Tibial nerve (tissue), 4 donors: ENCODE measurements around the gene SLC35F3. TPM values are rescaled to one million over a fixed set of nuclear protein-coding genes. Genes with fewer than 3 reads are reported as not detected.

ENCODE experiments used
- DNase-seq, 2 donors: peaks; one replicate each; pipeline ENCODE4 v3.0.0-alpha.2; 2019; ENCODE audit warnings: low spot score in 2 of 2
- H3K27ac ChIP-seq, 4 donors: fragments of 200-600 bp; sonication (generic) in 3 of 4; one replicate each; pipeline ENCODE4 v1.5.1; 2017 to 2019; ENCODE audit warnings: mild to moderate bottlenecking in 1 of 4
- H3K27me3 ChIP-seq, 2 donors: fragments of 200-600 bp; sonication (generic) in 1 of 2; one replicate each; pipeline versions ENCODE4 v1.5.1 to v1.6.0; 2017 to 2019
- H3K36me3 ChIP-seq, 3 donors: fragments of 200-600 bp; sonication (generic); one replicate each; pipeline ENCODE4 v1.5.1; 2018 to 2019
- H3K4me1 ChIP-seq, 4 donors: fragments of 200-600 bp; sonication (generic) in 3 of 4; one replicate each; pipeline ENCODE4 v1.5.1; 2017 to 2019
- H3K4me3 ChIP-seq, 4 donors: fragments of 200-600 bp; sonication (generic) in 3 of 4; one replicate each; pipeline ENCODE4 v1.5.1; 2017 to 2019; ENCODE audit warnings: mild to moderate bottlenecking in 1 of 4, moderate library complexity in 1 of 4
- H3K9me3 ChIP-seq, 4 donors: fragments of 200-600 bp; sonication (generic) in 3 of 4; one replicate each; pipeline ENCODE4 v1.5.1; 2017 to 2019
- EP300 ChIP-seq, 2 donors: sonication (generic); formaldehyde crosslinking; IDR thresholded peaks; one replicate each; pipeline ENCODE4 v1.6.1; 2017; ENCODE audit warnings: antibody characterized with exemption in 2 of 2, mild to moderate bottlenecking in 1 of 2
- POLR2A ChIP-seq, 2 donors: fragments of 450-650 bp; IDR thresholded peaks; one replicate each; pipeline ENCODE4 v1.6.1; 2017; ENCODE audit warnings: antibody characterized with exemption in 2 of 2, mild to moderate bottlenecking in 2 of 2, moderate library complexity in 2 of 2
- WGBS, 2 donors: methylation state at CpG; one replicate each; pipeline ENCODE4 v1.1.5; 2018; 5-methylcytosine and 5-hydroxymethylcytosine counted together
- total RNA-seq, 4 donors: library from RNA; depleted of rRNA; stranded (reverse); fragments of >200 nt; gene quantifications; one replicate each; pipeline ENCODE4 v1.1.0, GENCODE V29; 2016
- TF ChIP-seq, protein P1 (sequence below), 5 experiments: fragments of 200-600 bp in 3 of 5; fragments of 450-650 bp in 2 of 5; sonication (generic) in 3 of 5; IDR thresholded peaks; one replicate each; pipeline ENCODE4 v1.5.1; 2016 to 2019; ENCODE audit warnings: antibody characterized with exemption in 5 of 5, mild to moderate bottlenecking in 3 of 5, moderate library complexity in 2 of 5

SLC35F3 gene
- total RNA-seq, 4 donors from 2014 or later: 0.90 TPM; not detected in 3

GRCh38 chr1:233909195-233909594 lies 4.7 kb downstream of the SLC35F3 start:
- Histone ChIP-seq H3K36me3 (no peaks in the 10 kb centered on the region), H3K27ac (no peak overlapping the region), H3K4me1 (peaks cover 0 to 10% (median 0%) of the 10 kb centered on the region in 4 donors), H3K9me3 (peaks cover 0 to 8% (median 0%) of the 10 kb centered on the region in 4 donors), H3K4me3 (no peak overlapping the region), H3K27me3 (peaks cover 0 to 16% of the 10 kb centered on the region in 2 donors)
- no peak for TF ChIP-seq POLR2A (IDR thresholded peaks at IDR 0.05)
- TF ChIP-seq, protein P1, sequence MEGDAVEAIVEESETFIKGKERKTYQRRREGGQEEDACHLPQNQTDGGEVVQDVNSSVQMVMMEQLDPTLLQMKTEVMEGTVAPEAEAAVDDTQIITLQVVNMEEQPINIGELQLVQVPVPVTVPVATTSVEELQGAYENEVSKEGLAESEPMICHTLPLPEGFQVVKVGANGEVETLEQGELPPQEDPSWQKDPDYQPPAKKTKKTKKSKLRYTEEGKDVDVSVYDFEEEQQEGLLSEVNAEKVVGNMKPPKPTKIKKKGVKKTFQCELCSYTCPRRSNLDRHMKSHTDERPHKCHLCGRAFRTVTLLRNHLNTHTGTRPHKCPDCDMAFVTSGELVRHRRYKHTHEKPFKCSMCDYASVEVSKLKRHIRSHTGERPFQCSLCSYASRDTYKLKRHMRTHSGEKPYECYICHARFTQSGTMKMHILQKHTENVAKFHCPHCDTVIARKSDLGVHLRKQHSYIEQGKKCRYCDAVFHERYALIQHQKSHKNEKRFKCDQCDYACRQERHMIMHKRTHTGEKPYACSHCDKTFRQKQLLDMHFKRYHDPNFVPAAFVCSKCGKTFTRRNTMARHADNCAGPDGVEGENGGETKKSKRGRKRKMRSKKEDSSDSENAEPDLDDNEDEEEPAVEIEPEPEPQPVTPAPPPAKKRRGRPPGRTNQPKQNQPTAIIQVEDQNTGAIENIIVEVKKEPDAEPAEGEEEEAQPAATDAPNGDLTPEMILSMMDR (IDR thresholded peaks at IDR 0.05): no peak
- TF ChIP-seq EP300 (IDR thresholded peaks at IDR 0.05): no peak
- no peak for DNase-seq
- WGBS, 2 donors: 52 to 64% methylated on average over 1 of the region's 1 CpG

DNA sequence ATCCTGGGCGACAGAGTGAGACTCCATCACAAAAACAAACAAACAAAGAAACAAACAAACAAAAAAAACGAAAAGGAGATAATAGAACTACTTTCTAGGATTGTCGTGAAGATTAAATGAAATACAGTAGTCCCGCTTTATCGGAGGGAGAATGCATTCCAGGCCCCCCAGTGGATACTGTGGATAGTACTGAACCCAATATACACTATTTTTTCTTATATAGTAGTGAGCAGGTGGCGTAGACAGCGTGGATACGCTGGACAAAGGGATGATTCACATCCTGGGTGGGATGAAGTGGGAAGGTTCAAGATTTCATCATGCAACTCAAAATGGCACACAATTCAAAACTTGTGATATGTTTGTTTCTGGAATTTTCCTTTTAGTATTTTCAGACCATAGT lies 8.0 kb downstream of the SLC35F3 start:
- 79 to 84% methylated on average over 8 of the region's 8 CpGs for WGBS, 2 donors
- no peak for TF ChIP-seq POLR2A (IDR thresholded peaks at IDR 0.05)
- no peak for TF ChIP-seq EP300 (IDR thresholded peaks at IDR 0.05)
- TF ChIP-seq, protein P1 (IDR thresholded peaks at IDR 0.05): no peak
- no peak for DNase-seq
- Histone ChIP-seq H3K36me3 (no peaks in the 10 kb centered on the region), H3K4me3 (no peak overlapping the region), H3K27ac (no peak overlapping the region), H3K9me3 (no peaks in the 10 kb centered on the region), H3K27me3 (no peaks in the 10 kb centered on the region), H3K4me1 (no peaks in the 10 kb centered on the region)

- DNase-seq: no peak
- Histone ChIP-seq H3K27me3 (no peaks in the 10 kb centered on the region), H3K4me3 (no peak overlapping the region), H3K9me3 (no peaks in the 10 kb centered on the region), H3K27ac (no peak overlapping the region), H3K36me3 (no peaks in the 10 kb centered on the region), H3K4me1 (no peaks in the 10 kb centered on the region)
- 56 to 71% methylated on average over 4 of the region's 4 CpGs for WGBS, 2 donors
- TF ChIP-seq EP300 (IDR thresholded peaks at IDR 0.05) (no peak), POLR2A (IDR thresholded peaks at IDR 0.05) (no peak)
- TF ChIP-seq, protein P1 (IDR thresholded peaks at IDR 0.05): no peak
These were observed 8.4 kb downstream of the SLC35F3 start for GRCh38 chr1:233912909-233913308.

- Histone ChIP-seq H3K27ac (no peak overlapping the region), H3K36me3 (no peaks in the 10 kb centered on the region)
- WGBS, 2 donors: 37 to 42% methylated on average over 5 of the region's 5 CpGs
These were observed 12.2 kb downstream of the SLC35F3 start for GRCh38 chr1:233916706-233917105.

DNA sequence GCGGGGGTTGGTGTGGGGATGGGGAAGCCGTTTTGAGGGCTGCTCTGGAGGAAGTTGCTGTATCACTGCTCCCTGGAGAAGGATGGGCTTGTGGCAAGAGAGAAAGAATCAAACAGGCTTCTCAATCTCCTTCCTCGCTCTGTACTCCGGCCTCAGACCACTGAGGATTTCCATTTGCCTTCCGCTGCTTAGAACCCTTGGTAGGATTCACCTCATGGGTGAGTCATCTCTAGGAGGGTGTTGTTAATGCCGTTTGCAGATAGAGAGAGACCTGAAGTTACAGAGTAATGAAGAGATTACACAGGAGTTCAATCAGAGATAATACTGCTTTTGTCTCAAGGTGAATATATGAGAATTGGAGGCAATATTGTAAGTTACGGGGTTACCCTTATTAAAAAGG lies 15.3 kb downstream of the SLC35F3 start:
- DNase-seq: no peak
- Histone ChIP-seq H3K36me3 (no peaks in the 10 kb centered on the region), H3K4me1 (no peaks in the 10 kb centered on the region), H3K27ac (no peak overlapping the region), H3K9me3 (peaks cover 0 to 16% (median 0%) of the 10 kb centered on the region in 4 donors), H3K4me3 (no peak overlapping the region), H3K27me3 (no peaks in the 10 kb centered on the region)
- 68 to 75% methylated on average over 7 of the region's 7 CpGs for WGBS, 2 donors
- TF ChIP-seq, protein P1 (IDR thresholded peaks at IDR 0.05): no peak
- TF ChIP-seq POLR2A (IDR thresholded peaks at IDR 0.05): no peak
- TF ChIP-seq EP300 (IDR thresholded peaks at IDR 0.05): no peak

More at GRCh38 chr1:233916706-233917105, 12.2 kb downstream of the SLC35F3 start:
- Histone ChIP-seq H3K27me3 (no peaks in the 10 kb centered on the region), H3K4me1 (no peaks in the 10 kb centered on the region), H3K4me3 (no peak overlapping the region), H3K9me3 (peaks cover 0 to 4% (median 0%) of the 10 kb centered on the region in 4 donors)
- no peak for TF ChIP-seq EP300 (IDR thresholded peaks at IDR 0.05)
- TF ChIP-seq POLR2A (IDR thresholded peaks at IDR 0.05): no peak
- TF ChIP-seq, protein P1 (IDR thresholded peaks at IDR 0.05): no peak
- DNase-seq: no peak
